MM.1S (cell line): Measurements from ENCODE around the gene FGFR4.

Experiments
- DNase-seq: peaks from one replicate; pipeline ENCODE4 v3.0.0-alpha.2; 2015
- H2AFZ ChIP-seq: fragments of 300-600 bp; sonication (generic); 2 replicates; pipeline ENCODE4 v1.6.0; 2016; ENCODE audit warnings: antibody characterized with exemption, low read length
- H3F3A ChIP-seq: fragments of 300-600 bp; sonication (generic); 2 replicates; pipeline ENCODE4 v1.6.1; 2016; ENCODE audit warnings: mild to moderate bottlenecking, antibody characterized with exemption, low read length, moderate library complexity, mixed read lengths; ENCODE audit not compliant: insufficient read depth
- H3K27ac ChIP-seq: fragments of 300-600 bp; sonication (generic); 2 replicates; pipeline ENCODE4 v1.5.1; 2016; ENCODE audit warnings: mild to moderate bottlenecking, low read length
- H3K27me3 ChIP-seq: fragments of 300-600 bp; sonication (generic); replicated peaks from 2 replicates; pipeline ENCODE4 v1.6.0; 2016; ENCODE audit warnings: low read length; ENCODE audit not compliant: insufficient read depth
- H3K36me3 ChIP-seq: fragments of 300-600 bp; sonication (generic); replicated peaks from 2 replicates; pipeline ENCODE4 v1.6.1; 2016; ENCODE audit warnings: mild to moderate bottlenecking, low read length, mixed read lengths; ENCODE audit not compliant: insufficient read depth
- H3K4me1 ChIP-seq: fragments of 300-600 bp; sonication (generic); 2 replicates; pipeline ENCODE4 v1.6.1; 2016; ENCODE audit warnings: low read length, mixed read lengths
- H3K4me2 ChIP-seq: fragments of 300-600 bp; sonication (generic); 2 replicates; pipeline ENCODE4 v1.6.0; 2016; ENCODE audit warnings: low read depth, low read length
- H3K4me3 ChIP-seq: fragments of 300-600 bp; sonication (generic); 2 replicates; pipeline ENCODE4 v1.5.1; 2016; ENCODE audit warnings: low read length, mixed read lengths
- H3K79me2 ChIP-seq: fragments of 300-600 bp; sonication (generic); 2 replicates; pipeline ENCODE4 v1.6.1; 2016; ENCODE audit warnings: mixed run types, low read length, mixed read lengths
- H3K9ac ChIP-seq: fragments of 300-600 bp; sonication (generic); 2 replicates; pipeline ENCODE4 v1.6.1; 2016; ENCODE audit warnings: low read length, mixed read lengths
- H3K9me2 ChIP-seq: fragments of 300-600 bp; sonication (generic); replicated peaks from 2 replicates; pipeline ENCODE4 v1.6.1; 2016; ENCODE audit warnings: mild to moderate bottlenecking, low read length, mixed read lengths; ENCODE audit not compliant: insufficient read depth
- H3K9me3 ChIP-seq: fragments of 300-600 bp; sonication (generic); replicated peaks from 2 replicates; pipeline ENCODE4 v1.6.1; 2016; ENCODE audit warnings: mild to moderate bottlenecking, low read length, mixed read lengths; ENCODE audit not compliant: insufficient read depth
- H4K20me1 ChIP-seq: fragments of 300-600 bp; sonication (generic); 2 replicates; pipeline ENCODE4 v1.6.1; 2016; ENCODE audit warnings: mild to moderate bottlenecking, low read length, moderate library complexity, mixed read lengths; ENCODE audit not compliant: insufficient read depth
- CTCF ChIP-seq: fragments of 300-600 bp; sonication (generic); IDR thresholded peaks from 2 replicates; pipeline ENCODE4 v1.5.1; 2016; ENCODE audit warnings: antibody characterized with exemption, low read length, mixed read lengths
- EZH2 ChIP-seq: fragments of 300-600 bp; sonication (generic); optimal IDR thresholded peaks from 2 replicates; pipeline ENCODE3; 2017; ENCODE audit warnings: low read depth, mild to moderate bottlenecking, antibody characterized with exemption, low read length, mixed read lengths
- EZH2phosphoT487 ChIP-seq: fragments of 300-600 bp; sonication (generic); IDR thresholded peaks from 2 replicates; pipeline ENCODE4 v1.6.1; 2018; ENCODE audit warnings: antibody characterized with exemption, low read length

The FGFR4 gene

GRCh38 chr5:177132136-177133095, 45.7 kb downstream of the FGFR4 start:
- peaks cover 10% of the 10 kb centered on the region; the same call in 1 of the 2 replicates for H3F3A ChIP-seq
- no peak overlapping the region for H3K9ac ChIP-seq
- H3K9me3 ChIP-seq: no peaks in the 10 kb centered on the region
- no peaks in the 10 kb centered on the region for H3K27me3 ChIP-seq
- H3K79me2 ChIP-seq: peaks cover 28% of the 10 kb centered on the region
- H3K4me3 ChIP-seq: no peak overlapping the region
- no peak overlapping the region for H3K4me2 ChIP-seq
- no peak for DNase-seq
- peaks cover 3% of the 10 kb centered on the region; the same call in 1 of the 2 replicates for H3K36me3 ChIP-seq
- peaks cover 25% of the 10 kb centered on the region for H3K4me1 ChIP-seq
- no peaks in the 10 kb centered on the region for H3K9me2 ChIP-seq
- no peak overlapping the region for H3K27ac ChIP-seq
- peak overlapping the region; percentile 72 for H2AFZ ChIP-seq
- TF ChIP-seq EZH2phosphoT487: no peak
- no peak for TF ChIP-seq EZH2
- TF ChIP-seq CTCF: no peak
- no peaks in the 10 kb centered on the region for H4K20me1 ChIP-seq

DNA sequence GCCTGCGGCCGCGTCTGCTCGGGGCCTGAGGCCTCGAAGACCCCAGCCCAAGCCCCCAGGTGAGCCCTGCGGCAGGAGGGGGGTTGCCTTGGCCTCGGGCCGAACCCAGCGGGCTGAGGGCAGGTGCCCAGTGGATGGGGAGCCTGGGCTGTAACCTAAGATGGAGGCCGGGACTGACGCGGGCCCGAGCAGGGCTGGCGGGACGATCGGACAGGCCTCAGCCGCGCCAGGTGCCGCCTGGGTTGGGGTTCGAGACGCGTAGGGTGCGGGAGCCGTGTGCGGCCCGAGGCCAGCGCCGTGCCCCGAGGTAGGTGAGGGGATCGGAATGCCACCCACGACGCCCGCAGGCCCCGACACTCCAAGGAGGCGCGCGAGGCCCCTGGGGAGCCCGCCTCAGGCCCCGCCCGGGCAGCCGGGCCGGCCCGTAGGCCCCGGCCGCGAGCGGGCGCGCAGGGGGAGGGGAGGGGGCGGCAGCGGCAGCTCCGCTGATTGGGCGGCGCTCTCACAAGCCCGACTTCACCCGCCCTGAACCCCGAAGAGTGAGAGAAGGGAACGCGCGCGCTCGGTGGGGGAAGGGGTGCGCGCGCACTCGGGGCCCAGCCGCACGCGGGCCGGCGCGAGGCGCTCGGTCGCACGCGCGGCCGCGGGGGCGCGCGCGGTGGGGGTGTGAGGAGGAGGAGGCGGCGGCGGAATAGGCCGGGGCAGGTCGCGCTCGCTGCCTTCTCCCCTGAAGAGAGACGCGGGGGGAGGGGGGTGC, 46.6 kb downstream of the FGFR4 start, which contains the start of gene NSD1:
NSD1 (plus strand) TSS at position 678 of the 757 bp plus-strand sequence. CDS start 1,331 bp downstream, outside the sequence.
- peak within 1 kb of the TSS; percentile 89 for H3K9ac ChIP-seq
- H3F3A ChIP-seq: peaks cover 10% of the 10 kb centered on the region; the same call in 1 of the 2 replicates
- DNase-seq: peak; percentile 87
- peak within 1 kb of the TSS; percentile 93 for H3K4me3 ChIP-seq
- peak within 1 kb of the TSS; percentile 83 for H2AFZ ChIP-seq
- TF ChIP-seq EZH2phosphoT487: no peak
- no peak for TF ChIP-seq CTCF
- no peak for TF ChIP-seq EZH2
- peaks cover 3% of the 10 kb centered on the region; the same call in 1 of the 2 replicates for H3K36me3 ChIP-seq
- H3K79me2 ChIP-seq: peaks cover 36% of the 10 kb centered on the region
- no peaks in the 10 kb centered on the region for H3K9me3 ChIP-seq
- H3K4me1 ChIP-seq: peaks cover 23% of the 10 kb centered on the region
- no peaks in the 10 kb centered on the region for H3K27me3 ChIP-seq
- H4K20me1 ChIP-seq: no peaks in the 10 kb centered on the region
- peak within 1 kb of the TSS; percentile 90 for H3K4me2 ChIP-seq
- peak within 1 kb of the TSS; percentile 28; the same call in 1 of the 2 replicates for H3K27ac ChIP-seq
- no peaks in the 10 kb centered on the region for H3K9me2 ChIP-seq

GRCh38 chr5:177133853-177134696, 47.4 kb downstream of the FGFR4 start:
- DNase-seq: peak; percentile 42
- peak overlapping the region; percentile 90 for H3K4me2 ChIP-seq
- H4K20me1 ChIP-seq: no peaks in the 10 kb centered on the region
- H3F3A ChIP-seq: peaks cover 10% of the 10 kb centered on the region; the same call in 1 of the 2 replicates
- H3K36me3 ChIP-seq: peaks cover 3% of the 10 kb centered on the region; the same call in 1 of the 2 replicates
- peak overlapping the region; percentile 93 for H3K4me3 ChIP-seq
- TF ChIP-seq CTCF (no peak), EZH2 (no peak), EZH2phosphoT487 (no peak)
- no peaks in the 10 kb centered on the region for H3K27me3 ChIP-seq
- peak overlapping the region; percentile 89 for H3K9ac ChIP-seq
- peak overlapping the region; percentile 28; the same call in 1 of the 2 replicates for H3K27ac ChIP-seq
- H3K79me2 ChIP-seq: peaks cover 42% of the 10 kb centered on the region
- H3K9me3 ChIP-seq: no peaks in the 10 kb centered on the region
- H2AFZ ChIP-seq: peak overlapping the region; percentile 83
- no peaks in the 10 kb centered on the region for H3K9me2 ChIP-seq
- H3K4me1 ChIP-seq: peaks cover 17% of the 10 kb centered on the region
